GM12873 (cell line): Measurements from ENCODE around the gene SYP.
A peak's percentile ranks its signal among the peaks of the same experiment; 100 is the strongest.

ENCODE experiments used
- CTCF ChIP-seq: IDR thresholded peaks from 2 replicates; pipeline ENCODE4 v1.5.1; 2012; ENCODE audit warnings: low read depth, mild to moderate bottlenecking, moderate library complexity, low read length, control low read depth; ENCODE audit not compliant: insufficient read depth; ENCODE audit errors: missing control alignments

SYP gene

DNA sequence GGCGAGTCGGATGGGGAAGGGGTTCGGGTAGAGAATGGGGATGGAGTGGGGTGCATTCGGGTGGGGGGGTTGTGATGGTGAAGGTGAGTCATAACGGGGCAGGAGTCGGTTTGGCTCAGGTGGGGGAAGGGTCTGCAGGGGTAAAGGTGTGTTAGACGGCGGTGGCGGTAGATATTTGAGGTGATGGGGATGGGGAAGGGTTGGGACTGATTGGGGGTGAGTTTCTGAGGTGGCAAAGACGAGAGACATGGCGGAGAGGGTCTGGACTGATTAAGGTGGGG, 738 bp downstream of the SYP start:
- TF ChIP-seq CTCF, result no peak

DNA sequence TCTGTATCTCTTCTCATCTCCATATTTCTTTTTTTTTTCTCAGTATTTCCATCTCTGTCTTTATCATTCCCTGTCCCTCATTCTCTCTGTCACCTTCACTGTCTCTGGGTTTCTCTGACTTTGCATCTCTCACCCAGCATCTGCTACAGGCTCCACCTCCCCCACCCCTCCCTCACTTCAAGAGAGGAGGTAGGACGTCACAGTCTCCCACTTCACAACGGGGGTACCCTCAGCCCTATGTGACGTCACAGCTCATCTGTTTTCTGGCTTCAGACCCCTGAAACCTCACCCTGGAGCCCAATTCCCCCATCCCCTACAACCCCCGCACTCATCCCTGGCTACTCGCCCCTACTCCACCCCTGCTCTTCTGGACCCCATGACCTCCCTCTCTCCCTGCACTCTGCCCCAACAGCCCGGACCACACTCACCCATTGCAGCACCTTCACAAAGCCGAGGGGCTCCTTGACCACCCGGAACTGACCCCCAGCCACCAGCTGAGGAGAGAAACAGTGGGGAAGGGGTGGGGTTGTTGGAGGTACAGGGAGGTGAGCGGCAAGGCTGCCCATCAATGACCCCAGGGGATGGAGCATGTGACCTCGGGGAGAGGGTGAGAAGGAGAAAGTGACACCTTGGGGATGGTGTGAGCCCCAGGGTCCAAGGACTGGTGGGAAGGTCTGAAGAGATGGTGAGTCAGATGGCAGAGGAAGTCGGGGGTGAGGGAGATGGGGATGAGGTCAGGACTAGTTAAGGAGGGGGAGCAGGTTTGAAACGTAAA, 1.3 kb downstream of the SYP start:
- TF ChIP-seq CTCF, result no peak

GRCh38 chrX:49197543-49198087, 2.4 kb downstream of the SYP start:
- no peak for TF ChIP-seq CTCF

GRCh38 chrX:49193542-49193964, 6.4 kb downstream of the SYP start:
- no peak for TF ChIP-seq CTCF

DNA sequence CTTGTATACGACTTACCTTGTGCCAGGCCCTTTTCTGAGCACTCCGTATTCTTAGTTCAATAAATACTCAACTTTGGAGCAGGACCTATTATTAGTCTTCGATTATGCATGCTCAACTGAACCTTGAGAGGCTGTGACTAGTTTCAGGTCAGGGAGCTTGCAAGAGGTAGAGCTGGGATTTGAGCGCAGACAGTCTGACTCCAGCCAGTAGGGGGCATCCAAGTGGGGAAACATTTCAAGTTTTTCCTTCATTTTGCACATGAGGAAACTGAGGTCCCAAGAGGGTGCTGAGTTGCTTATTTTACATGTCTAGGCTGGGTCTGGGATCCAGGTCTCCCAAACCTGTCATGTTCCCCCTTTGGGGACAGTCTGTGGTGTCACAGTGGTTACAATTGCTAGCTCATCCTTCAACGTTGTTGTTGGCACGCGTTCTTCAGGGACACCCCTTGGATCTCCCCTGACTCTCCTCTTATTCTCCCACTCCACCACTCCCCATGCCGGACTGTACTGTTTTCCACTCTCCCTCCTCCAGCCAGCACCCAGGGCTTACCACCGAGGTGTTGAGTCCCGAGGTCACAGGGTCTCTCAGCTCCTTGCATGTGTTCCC, 7.2 kb downstream of the SYP start:
- TF ChIP-seq CTCF, result peak; percentile 78

DNA sequence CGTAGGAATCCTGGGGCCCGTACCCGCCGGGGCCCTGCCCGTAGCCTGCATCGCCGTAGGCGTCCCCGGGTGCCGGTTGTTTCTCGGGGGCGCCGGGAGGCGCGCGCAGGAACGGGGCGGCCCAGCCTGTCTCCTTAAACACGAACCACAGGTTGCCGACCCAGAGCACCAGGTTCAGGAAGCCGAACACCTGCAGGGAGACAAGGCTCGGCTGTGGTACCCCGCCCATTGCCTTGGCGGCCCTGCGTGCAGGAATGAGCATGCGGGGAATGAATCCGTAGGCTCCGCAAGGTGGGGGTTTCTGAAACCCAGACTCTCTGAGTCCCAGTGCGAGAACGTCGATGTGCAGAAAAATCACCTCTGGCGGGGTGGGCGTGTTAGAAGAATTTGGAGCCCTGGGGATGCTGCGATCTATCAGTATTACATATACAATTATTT, 8.4 kb downstream of the SYP start:
- TF ChIP-seq CTCF, result no peak

DNA sequence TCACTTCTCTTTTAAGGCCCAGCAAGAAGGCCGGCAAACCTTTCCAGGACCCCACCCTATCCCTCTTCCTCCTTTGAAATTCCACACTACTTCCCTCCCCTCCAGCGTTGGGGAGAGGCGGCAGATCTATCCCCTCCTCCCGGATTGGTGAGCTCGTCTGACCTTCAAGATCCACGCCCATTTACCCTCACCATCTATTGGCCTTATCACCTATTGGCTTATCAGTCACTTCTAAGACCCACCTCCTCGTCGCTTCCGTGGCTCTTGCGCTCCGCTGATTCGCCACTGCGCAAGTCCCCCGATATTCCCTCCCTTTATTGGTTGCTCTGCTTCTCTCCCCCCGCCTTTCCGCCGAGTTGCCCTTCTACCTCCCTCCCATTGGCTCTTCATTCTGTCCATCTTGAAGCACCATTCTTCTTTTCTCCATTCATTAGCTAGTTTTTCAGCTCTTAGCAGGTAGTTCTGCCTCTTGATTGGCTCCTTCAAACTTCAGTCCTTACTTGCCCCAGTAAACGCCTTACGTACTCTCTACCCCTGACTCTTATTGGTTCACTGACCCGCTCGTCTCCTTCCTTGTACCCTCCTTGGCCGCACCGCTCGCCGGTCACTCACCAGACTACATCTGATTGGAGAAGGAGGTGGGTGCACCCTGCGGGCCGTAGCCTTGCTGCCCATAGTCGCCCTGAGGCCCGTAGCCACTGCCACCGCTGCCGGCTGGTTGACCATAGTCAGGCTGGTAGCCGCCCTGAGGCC, 9.0 kb downstream of the SYP start:
- no peak for TF ChIP-seq CTCF
